ENCODE measurements around the gene METRNL. TPM values are rescaled to one million over a fixed set of nuclear protein-coding genes. Genes with fewer than 3 reads are reported as not detected.

Gene METRNL
- total RNA-seq, 6 experiments from 2014 or later, result 54.4 to 96.7 (median 90.9) TPM

- TF ChIP-seq, protein P1, sequence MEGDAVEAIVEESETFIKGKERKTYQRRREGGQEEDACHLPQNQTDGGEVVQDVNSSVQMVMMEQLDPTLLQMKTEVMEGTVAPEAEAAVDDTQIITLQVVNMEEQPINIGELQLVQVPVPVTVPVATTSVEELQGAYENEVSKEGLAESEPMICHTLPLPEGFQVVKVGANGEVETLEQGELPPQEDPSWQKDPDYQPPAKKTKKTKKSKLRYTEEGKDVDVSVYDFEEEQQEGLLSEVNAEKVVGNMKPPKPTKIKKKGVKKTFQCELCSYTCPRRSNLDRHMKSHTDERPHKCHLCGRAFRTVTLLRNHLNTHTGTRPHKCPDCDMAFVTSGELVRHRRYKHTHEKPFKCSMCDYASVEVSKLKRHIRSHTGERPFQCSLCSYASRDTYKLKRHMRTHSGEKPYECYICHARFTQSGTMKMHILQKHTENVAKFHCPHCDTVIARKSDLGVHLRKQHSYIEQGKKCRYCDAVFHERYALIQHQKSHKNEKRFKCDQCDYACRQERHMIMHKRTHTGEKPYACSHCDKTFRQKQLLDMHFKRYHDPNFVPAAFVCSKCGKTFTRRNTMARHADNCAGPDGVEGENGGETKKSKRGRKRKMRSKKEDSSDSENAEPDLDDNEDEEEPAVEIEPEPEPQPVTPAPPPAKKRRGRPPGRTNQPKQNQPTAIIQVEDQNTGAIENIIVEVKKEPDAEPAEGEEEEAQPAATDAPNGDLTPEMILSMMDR (IDR thresholded peaks at IDR 0.05), result no peak
- no peak for DNase-seq
- no peaks in the 10 kb centered on the region for H3K36me3 Mint-ChIP-seq (ENCODE audit: low read depth)
- H3K27ac Mint-ChIP-seq, result no peak overlapping the region
- H3K27me3 Mint-ChIP-seq (ENCODE audit: insufficient read depth), result peaks cover 14% of the 10 kb centered on the region
- H3K4me1 Mint-ChIP-seq (ENCODE audit: low read depth), result no peaks in the 10 kb centered on the region
- no peaks in the 10 kb centered on the region for H3K9me3 Mint-ChIP-seq
- no peak overlapping the region for H3K4me3 Mint-ChIP-seq
These were observed 42.8 kb downstream of the METRNL start for GRCh38 chr17:83121921-83122820.

DNA sequence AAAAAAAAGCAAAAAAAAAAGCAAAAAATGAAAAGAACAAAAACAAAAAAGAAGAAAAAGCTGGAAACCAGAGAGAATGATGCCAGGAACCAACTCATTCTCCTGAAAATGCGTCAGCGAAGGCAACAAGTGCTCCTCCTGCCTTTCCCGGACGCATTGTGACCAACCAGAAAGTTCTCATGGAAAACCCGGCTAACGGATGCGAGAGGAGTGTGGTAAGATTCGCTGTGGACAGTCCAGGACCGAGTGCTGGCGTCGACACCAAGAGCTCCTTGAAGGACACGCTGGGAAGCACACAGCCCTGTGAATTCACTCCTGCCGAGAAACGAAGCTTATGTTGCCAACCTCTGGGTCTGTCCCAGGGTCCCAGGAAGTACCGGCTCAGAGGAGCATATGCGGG, 43.4 kb downstream of the METRNL start:
- Mint-ChIP-seq H3K9me3 (no peaks in the 10 kb centered on the region), H3K4me1 (ENCODE audit: low read depth) (no peaks in the 10 kb centered on the region), H3K4me3 (no peak overlapping the region), H3K27ac (no peak overlapping the region), H3K27me3 (ENCODE audit: insufficient read depth) (peaks cover 15% of the 10 kb centered on the region), H3K36me3 (ENCODE audit: low read depth) (no peaks in the 10 kb centered on the region)
- DNase-seq, result no peak
- TF ChIP-seq, protein P1 (IDR thresholded peaks at IDR 0.05), result no peak

DNA sequence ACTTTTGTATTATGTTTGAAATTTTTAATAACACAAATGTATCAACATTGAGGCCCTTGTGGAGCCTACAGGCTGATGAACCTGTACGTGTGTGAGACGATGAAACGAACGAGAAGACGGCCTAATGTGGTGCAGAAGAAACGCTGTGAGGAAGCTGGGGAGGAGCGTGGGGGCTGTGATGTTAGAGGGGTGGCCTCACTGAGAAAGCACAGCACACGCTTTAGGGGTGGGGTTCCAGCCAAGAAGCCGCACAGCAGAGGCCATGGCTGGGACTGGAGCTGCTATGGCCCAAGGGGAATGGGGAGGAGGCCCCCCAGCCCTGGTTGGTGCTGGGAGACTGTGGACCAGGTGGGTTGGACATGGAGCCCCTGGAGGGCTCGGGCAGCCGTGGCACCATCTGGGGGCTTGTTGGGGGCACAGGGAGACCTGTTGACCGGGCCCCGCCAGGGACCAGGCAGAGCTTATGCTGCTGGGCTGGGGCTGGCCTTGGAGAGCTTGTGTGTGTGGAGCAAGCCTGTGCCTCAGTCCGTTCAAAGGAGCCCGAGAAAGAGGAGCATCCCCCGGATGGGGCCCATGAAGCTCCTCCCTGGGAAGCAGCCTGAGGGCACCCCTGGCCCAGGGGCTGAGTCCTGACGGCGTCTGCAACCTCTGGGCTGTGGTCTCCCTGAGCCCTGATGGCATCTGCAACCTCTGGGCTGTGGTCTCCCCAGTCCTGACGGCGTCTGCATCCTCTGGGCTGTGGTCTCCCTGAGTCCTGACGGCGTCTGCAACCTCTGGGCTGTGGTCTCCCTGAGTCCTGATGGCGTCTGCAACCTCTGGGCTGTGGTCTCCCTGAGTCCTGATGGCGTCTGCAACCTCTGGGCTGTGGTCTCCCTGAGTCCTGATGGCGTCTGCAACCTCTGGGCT, 44.7 kb downstream of the METRNL start:
- no peaks in the 10 kb centered on the region for H3K9me3 Mint-ChIP-seq
- H3K27me3 Mint-ChIP-seq (ENCODE audit: insufficient read depth), result peaks cover 18% of the 10 kb centered on the region
- H3K27ac Mint-ChIP-seq, result no peak overlapping the region
- DNase-seq, result no peak
- no peaks in the 10 kb centered on the region for H3K36me3 Mint-ChIP-seq (ENCODE audit: low read depth)
- H3K4me3 Mint-ChIP-seq, result no peak overlapping the region
- no peaks in the 10 kb centered on the region for H3K4me1 Mint-ChIP-seq (ENCODE audit: low read depth)
- TF ChIP-seq, protein P1 (IDR thresholded peaks at IDR 0.05), result no peak

- DNase-seq, result no peak
- Mint-ChIP-seq H3K4me1 (ENCODE audit: low read depth) (no peaks in the 10 kb centered on the region), H3K4me3 (no peak overlapping the region), H3K36me3 (ENCODE audit: low read depth) (no peaks in the 10 kb centered on the region), H3K9me3 (no peaks in the 10 kb centered on the region), H3K27me3 (ENCODE audit: insufficient read depth) (peaks cover 21% of the 10 kb centered on the region), H3K27ac (no peak overlapping the region)
- TF ChIP-seq, protein P1 (IDR thresholded peaks at IDR 0.05), result no peak
These were observed 45.6 kb downstream of the METRNL start for GRCh38 chr17:83124871-83125514.

DNA sequence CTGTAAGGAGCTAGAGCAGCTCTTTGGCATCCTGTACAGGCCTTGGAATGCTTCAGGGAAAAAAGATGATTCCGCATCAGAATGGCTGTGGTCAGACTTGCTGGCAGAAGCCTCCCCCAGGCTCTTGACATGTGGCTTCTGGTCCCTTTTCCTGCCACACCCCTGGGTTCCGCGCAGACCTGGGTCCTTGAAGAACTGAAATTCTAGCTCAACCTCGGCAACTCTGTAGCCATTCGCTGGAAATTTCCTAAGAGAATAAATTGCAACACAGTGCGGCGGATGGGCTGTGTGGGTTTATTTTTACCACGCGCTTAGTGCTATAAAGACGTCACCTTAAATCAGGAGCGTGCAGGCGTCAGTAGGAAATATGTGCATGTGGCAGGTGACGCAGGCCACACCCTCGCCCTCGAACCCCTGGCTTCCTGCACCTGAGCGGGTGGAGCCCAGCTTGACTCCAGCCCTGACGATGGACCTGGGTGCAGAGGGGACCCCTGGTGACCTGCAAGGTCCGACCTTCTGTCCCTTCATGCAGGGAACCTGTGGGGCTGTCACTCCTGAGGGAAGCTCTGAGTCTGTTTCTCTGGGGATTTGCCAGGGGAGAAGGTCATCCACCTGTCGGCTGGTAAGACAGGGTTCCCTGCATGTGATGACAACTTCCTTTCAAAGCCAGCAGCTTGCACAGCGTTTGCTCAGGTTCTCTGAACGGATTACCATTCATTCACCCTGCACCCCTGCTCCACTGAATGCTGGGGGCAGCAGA, 46.3 kb downstream of the METRNL start:
- no peak for DNase-seq
- TF ChIP-seq, protein P1 (IDR thresholded peaks at IDR 0.05), result no peak
- Mint-ChIP-seq H3K9me3 (no peaks in the 10 kb centered on the region), H3K27ac (no peak overlapping the region), H3K27me3 (ENCODE audit: insufficient read depth) (peaks cover 21% of the 10 kb centered on the region), H3K4me3 (no peak overlapping the region), H3K4me1 (ENCODE audit: low read depth) (no peaks in the 10 kb centered on the region), H3K36me3 (ENCODE audit: low read depth) (no peaks in the 10 kb centered on the region)
